DND-41 (cell line): ENCODE measurements around the gene EIF5.

ENCODE experiments used
- EZH2 ChIP-seq: IDR thresholded peaks from 3 replicates; pipeline ENCODE4 v1.6.1; 2012; ENCODE audit warnings: borderline replicate concordance, low read depth, mild to moderate bottlenecking, moderate library complexity, low read length, inconsistent platforms; ENCODE audit not compliant: severe bottlenecking
- TF ChIP-seq, protein P1 (sequence below): IDR thresholded peaks from 2 replicates; pipeline ENCODE4 v1.5.1; 2012; ENCODE audit warnings: borderline replicate concordance, low read length, moderate library complexity, mild to moderate bottlenecking; ENCODE audit not compliant: poor library complexity, severe bottlenecking; ENCODE audit errors: extremely low read depth

DNA sequence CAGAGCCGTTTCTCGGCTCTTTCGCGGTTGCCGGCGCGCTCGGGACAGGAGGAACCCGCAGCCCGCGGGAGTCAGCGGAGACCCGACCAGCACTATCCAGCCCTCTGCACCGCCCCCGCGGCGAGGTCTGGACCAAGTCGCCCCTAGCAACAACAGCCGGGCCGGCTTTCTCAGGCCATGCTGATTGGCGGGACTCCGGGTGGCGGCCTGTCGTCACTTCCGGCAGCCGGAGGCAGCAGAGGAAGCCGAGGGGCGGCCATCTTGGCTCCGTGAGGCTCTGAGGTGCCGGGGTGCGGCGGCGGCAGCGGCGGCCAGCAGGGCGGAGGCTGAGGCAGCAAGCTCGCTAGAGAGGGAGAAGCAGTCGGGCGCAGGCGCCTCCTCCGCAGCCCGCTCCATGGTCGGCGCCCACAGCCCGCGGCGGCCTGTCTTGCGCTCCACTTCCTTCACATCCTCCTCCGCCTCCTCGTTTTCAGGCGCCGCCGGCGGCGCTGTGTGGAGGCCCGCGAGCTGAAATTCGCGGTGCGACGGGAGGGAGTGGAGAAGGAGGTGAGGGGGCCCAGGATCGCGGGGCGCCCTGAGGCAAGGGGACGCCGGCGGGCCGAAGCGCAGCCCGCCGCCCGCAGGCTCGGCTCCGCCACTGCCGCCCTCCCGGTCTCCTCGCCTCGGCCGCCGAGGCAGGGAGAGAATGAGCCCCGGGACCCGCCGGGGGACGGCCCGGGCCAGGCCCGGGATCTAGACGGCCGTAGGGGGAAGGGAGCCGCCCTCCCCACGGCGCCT, 51.3 kb downstream of the EIF5 start, which contains the start of gene MARK3:
- TF ChIP-seq, protein P1, sequence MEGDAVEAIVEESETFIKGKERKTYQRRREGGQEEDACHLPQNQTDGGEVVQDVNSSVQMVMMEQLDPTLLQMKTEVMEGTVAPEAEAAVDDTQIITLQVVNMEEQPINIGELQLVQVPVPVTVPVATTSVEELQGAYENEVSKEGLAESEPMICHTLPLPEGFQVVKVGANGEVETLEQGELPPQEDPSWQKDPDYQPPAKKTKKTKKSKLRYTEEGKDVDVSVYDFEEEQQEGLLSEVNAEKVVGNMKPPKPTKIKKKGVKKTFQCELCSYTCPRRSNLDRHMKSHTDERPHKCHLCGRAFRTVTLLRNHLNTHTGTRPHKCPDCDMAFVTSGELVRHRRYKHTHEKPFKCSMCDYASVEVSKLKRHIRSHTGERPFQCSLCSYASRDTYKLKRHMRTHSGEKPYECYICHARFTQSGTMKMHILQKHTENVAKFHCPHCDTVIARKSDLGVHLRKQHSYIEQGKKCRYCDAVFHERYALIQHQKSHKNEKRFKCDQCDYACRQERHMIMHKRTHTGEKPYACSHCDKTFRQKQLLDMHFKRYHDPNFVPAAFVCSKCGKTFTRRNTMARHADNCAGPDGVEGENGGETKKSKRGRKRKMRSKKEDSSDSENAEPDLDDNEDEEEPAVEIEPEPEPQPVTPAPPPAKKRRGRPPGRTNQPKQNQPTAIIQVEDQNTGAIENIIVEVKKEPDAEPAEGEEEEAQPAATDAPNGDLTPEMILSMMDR, result peak; percentile 45
- TF ChIP-seq EZH2, result no peak
